AG08396 (cell line): ENCODE measurements around the gene LMTK3.
A peak's percentile ranks its signal among the peaks of the same experiment; 100 is the strongest.

Source experiments
- DNase-seq: peaks from one replicate; pipeline ENCODE4 v3.0.0; 2012; ENCODE audit warnings: low spot score, mixed read lengths

The LMTK3 gene

GRCh38 chr19:48508729-48509411, 2.8 kb downstream of the LMTK3 start:
- DNase-seq: no peak

GRCh38 chr19:48507911-48508439, 3.7 kb downstream of the LMTK3 start:
- no peak for DNase-seq

GRCh38 chr19:48506138-48506733, 5.4 kb downstream of the LMTK3 start:
- peak; percentile 72 for DNase-seq

GRCh38 chr19:48502350-48503018, 9.2 kb downstream of the LMTK3 start:
- no peak for DNase-seq

GRCh38 chr19:48501494-48502349, 9.9 kb downstream of the LMTK3 start:
- DNase-seq: no peak

- no peak for DNase-seq
These were observed 10.7 kb downstream of the LMTK3 start for GRCh38 chr19:48500830-48501493.

GRCh38 chr19:48499316-48500090, 12.1 kb downstream of the LMTK3 start:
- DNase-seq: no peak

GRCh38 chr19:48498595-48499311, 12.9 kb downstream of the LMTK3 start:
- no peak for DNase-seq

- DNase-seq: no peak
These were observed 13.7 kb downstream of the LMTK3 start for GRCh38 chr19:48497728-48498594.

- DNase-seq: no peak
These were observed 14.5 kb downstream of the LMTK3 start for GRCh38 chr19:48496959-48497727.

- DNase-seq: no peak
These were observed 16.2 kb downstream of the LMTK3 start for GRCh38 chr19:48495396-48495795.

GRCh38 chr19:48493718-48494401, 17.8 kb downstream of the LMTK3 start:
- no peak for DNase-seq

GRCh38 chr19:48492925-48493717, 18.5 kb downstream of the LMTK3 start:
- peak; percentile 99 for DNase-seq

GRCh38 chr19:48491793-48492123, 19.9 kb downstream of the LMTK3 start:
- no peak for DNase-seq

GRCh38 chr19:48490981-48491792, 20.4 kb downstream of the LMTK3 start:
- peak; percentile 65 for DNase-seq

- peak; percentile 85 for DNase-seq
These were observed 21.9 kb downstream of the LMTK3 start for GRCh38 chr19:48489608-48490216.
